K562 (cell line): ENCODE data around the gene ILKAP. TPM values are rescaled to one million over a fixed set of nuclear protein-coding genes. Genes with fewer than 3 reads are reported as not detected.

Source experiments
- ATAC-seq: fragments of 200-7000 bp; cut with Tn5 transposase; 3 replicates; pipeline ENCODE4 v1.9.1; 2020; ENCODE audit warnings: moderate library complexity
- BruUV-seq: library from RNA; stranded (reverse); fragments of 400-500 nt; replicated peaks from 2 replicates; lab custom pipeline; 2021; lab: Mats Ljungman, UMichigan
- CTCF ChIA-PET: fragments of 300-600 bp; formaldehyde crosslinking; extraction: SDS; loops from one replicate; lab custom pipeline; 2021; ENCODE audit warnings: low intra/inter-chr PET ratio; lab: Yijun Ruan, JAX
- POLR2A ChIA-PET: fragments of 300-600, 350-650 bp; sonication (Branson Sonifier 250); formaldehyde crosslinking; extraction: SDS; loops from one replicate; lab custom pipeline; 2021; ENCODE audit warnings: antibody characterized with exemption, inconsistent platforms; lab: Yijun Ruan, JAX
- DNase-seq, 4 experiments: peaks; one replicate each; pipeline versions ENCODE4 v3.0.0 to v3.0.0-alpha.2; 2011 to 2018; ENCODE audit warnings: low spot score in 3 of 4, mixed read lengths in 3 of 4; ENCODE audit errors: extremely low read depth in 1 of 4
- FAIRE-seq: peaks from 2 replicates; lab custom pipeline; 2011; peaks lifted over from hg19 to GRCh38; lab: Jason Lieb, UNC
- H2AFZ ChIP-seq: 2 replicates; pipeline ENCODE4 v1.6.0; 2011; ENCODE audit warnings: low read depth, low read length, control low read depth, inconsistent platforms
- H3K27ac ChIP-seq: fragments of 200-600 bp; 3 replicates; pipeline ENCODE4 v1.8.0; 2011; ENCODE audit warnings: low read depth, mild to moderate bottlenecking, control low read depth, inconsistent platforms, low read length, moderate library complexity, mixed read lengths; ENCODE audit errors: extremely low read depth
- H3K27me3 ChIP-seq, 2 experiments: fragments of 300-600 bp in 1 of 2; 2 replicates in 1 of 2; 3 replicates in 1 of 2; pipeline versions ENCODE4 v1.6.0 to v1.8.0; 2011; ENCODE audit warnings: inconsistent platforms in 2 of 2, low read length in 2 of 2, mild to moderate bottlenecking in 1 of 2, mixed read lengths in 1 of 2, moderate library complexity in 1 of 2; ENCODE audit not compliant: control insufficient read depth in 2 of 2, insufficient read depth in 2 of 2
- H3K36me3 ChIP-seq: fragments of 300-600 bp; 3 replicates; pipeline ENCODE4 v1.8.0; 2011; ENCODE audit warnings: mild to moderate bottlenecking, low read length, inconsistent platforms; ENCODE audit not compliant: control insufficient read depth, insufficient read depth
- H3K4me1 ChIP-seq, 2 experiments: fragments of 200-600 bp in 1 of 2; replicated peaks in 1 of 2; 2 replicates in 1 of 2; 3 replicates in 1 of 2; pipeline versions ENCODE4 v1.5.1 to v1.8.0; 2011; ENCODE audit warnings: inconsistent platforms in 2 of 2, low read length in 2 of 2, mild to moderate bottlenecking in 1 of 2, mixed read lengths in 1 of 2, moderate library complexity in 1 of 2; ENCODE audit not compliant: control insufficient read depth in 2 of 2, insufficient read depth in 2 of 2
- H3K4me2 ChIP-seq: 2 replicates; pipeline ENCODE4 v1.6.1; 2011; ENCODE audit warnings: low read length, control low read depth, inconsistent platforms, mixed read lengths; ENCODE audit not compliant: insufficient read depth
- H3K4me3 ChIP-seq: fragments of 200-600 bp; sonication (generic), shearing (Covaris generic); 2 replicates; pipeline ENCODE4 v1.5.1; 2016; ENCODE audit warnings: control low read depth, inconsistent platforms
- H3K79me2 ChIP-seq: fragments of 200-600 bp; 3 replicates; pipeline ENCODE4 v1.8.0; 2011; ENCODE audit warnings: low read length, inconsistent platforms; ENCODE audit not compliant: control insufficient read depth, insufficient read depth
- H3K9ac ChIP-seq, 2 experiments: 2 replicates each; pipeline versions ENCODE4 v1.6.0 to v1.6.1; 2011; ENCODE audit warnings: low read depth in 2 of 2, low read length in 2 of 2, control low read depth in 1 of 2, inconsistent platforms in 1 of 2, mild to moderate bottlenecking in 1 of 2, mixed read lengths in 1 of 2; ENCODE audit not compliant: insufficient read depth in 1 of 2
- H3K9me1 ChIP-seq: one replicate; pipeline ENCODE4 v1.6.0; 2011; ENCODE audit warnings: inconsistent platforms, mild to moderate bottlenecking, low read length, moderate library complexity; ENCODE audit not compliant: control insufficient read depth, insufficient read depth
- H3K9me3 ChIP-seq: replicated peaks from 2 replicates; pipeline ENCODE4 v1.5.1; 2011; ENCODE audit warnings: low read depth, low read length, inconsistent platforms; ENCODE audit not compliant: control insufficient read depth, insufficient read depth
- H4K20me1 ChIP-seq: replicated peaks from 2 replicates; pipeline ENCODE4 v1.6.1; 2011; ENCODE audit warnings: low read length, inconsistent platforms, mixed read lengths; ENCODE audit not compliant: control insufficient read depth, insufficient read depth
- C11orf30 ChIP-seq: fragments of 450-650 bp; IDR thresholded peaks from 2 replicates; pipeline ENCODE4 v1.6.1; 2016; ENCODE audit warnings: low read depth, mild to moderate bottlenecking
- HDAC3 ChIP-seq: fragments of 450-650 bp; IDR thresholded peaks from 2 replicates; pipeline ENCODE4 v1.6.1; 2018; ENCODE audit warnings: borderline replicate concordance, mild to moderate bottlenecking, moderate library complexity; ENCODE audit not compliant: partially characterized antibody
- HMG20B ChIP-seq: fragments of 250-450 bp; sonication (Bioruptor Pico); IDR thresholded peaks from 2 replicates; pipeline ENCODE4 v1.5.0; 2021; ENCODE audit warnings: mild to moderate bottlenecking
- KAT8 ChIP-seq: fragments of 450-650 bp; IDR thresholded peaks from 2 replicates; pipeline ENCODE4 v1.6.1; 2016; ENCODE audit warnings: low read depth, mild to moderate bottlenecking
- NR2C2 ChIP-seq, 2 experiments: fragments of 200-800 bp in 1 of 2; sonication (Bioruptor generic) in 1 of 2; sonication (generic) in 1 of 2; formaldehyde crosslinking in 1 of 2; IDR thresholded peaks; 2 replicates each; pipeline versions ENCODE4 v1.6.1 to v1.8.0; 2016 to 2022; ENCODE audit warnings: mild to moderate bottlenecking in 1 of 2, missing compliant biosample characterization in 1 of 2, missing genetic modification characterization in 1 of 2, missing genetic modification reagents in 1 of 2
- PRMT5 ChIP-seq: sonication (generic); formaldehyde crosslinking; IDR thresholded peaks from 2 replicates; pipeline ENCODE4 v1.5.0; 2020; ENCODE audit warnings: missing genetic modification reagents
- RBM39 ChIP-seq: fragments of 200-400 bp; formaldehyde crosslinking; optimal IDR thresholded peaks from 2 replicates; pipeline ENCODE3; 2018; ENCODE audit warnings: low read depth, low read length
- SIN3A ChIP-seq, 2 experiments: fragments of 150-350 bp in 1 of 2; IDR thresholded peaks; 2 replicates each; pipeline ENCODE4 v1.6.1; 2011 to 2016; ENCODE audit warnings: borderline replicate concordance in 2 of 2, low read depth in 2 of 2, low read length in 2 of 2, mild to moderate bottlenecking in 2 of 2, moderate library complexity in 2 of 2; ENCODE audit not compliant: control insufficient read depth in 1 of 2
- SMARCA4 ChIP-seq: fragments of 450-650 bp; IDR thresholded peaks from 2 replicates; pipeline ENCODE4 v1.6.1; 2016
- SNIP1 ChIP-seq: fragments of 450-650 bp; IDR thresholded peaks from 2 replicates; pipeline ENCODE4 v1.7.1; 2017; ENCODE audit warnings: low read depth, mild to moderate bottlenecking
- TEAD1 ChIP-seq, 2 experiments: fragments of 450-650 bp in 1 of 2; sonication (generic) in 1 of 2; formaldehyde crosslinking; IDR thresholded peaks; 2 replicates each; pipeline versions ENCODE4 v1.4.0 to v1.8.0; 2020 to 2022; ENCODE audit warnings: mild to moderate bottlenecking in 2 of 2, missing genetic modification reagents in 1 of 2
- TFE3 ChIP-seq: fragments of 450-650 bp; formaldehyde crosslinking; IDR thresholded peaks from 2 replicates; pipeline ENCODE4 v1.4.0; 2020; ENCODE audit warnings: mild to moderate bottlenecking, mixed read lengths
- ZEB2 ChIP-seq: fragments of 450-650 bp; IDR thresholded peaks from 2 replicates; pipeline ENCODE4 v1.6.1; 2016
- ZNF175 ChIP-seq: fragments of 200-800 bp; sonication (Bioruptor generic); IDR thresholded peaks from 2 replicates; pipeline ENCODE4 v1.6.1; 2016; ENCODE audit warnings: low read depth, mild to moderate bottlenecking, missing genetic modification characterization, missing compliant biosample characterization
- ZNF24 ChIP-seq: fragments of 450-650 bp; IDR thresholded peaks from 2 replicates; pipeline ENCODE4 v1.6.1; 2016
- ZNF3 ChIP-seq: fragments of 250-450 bp; sonication (Bioruptor Pico); IDR thresholded peaks from 2 replicates; pipeline ENCODE4 v1.5.0; 2021; ENCODE audit warnings: mild to moderate bottlenecking, moderate library complexity
- WGBS: fragments of 100-300 bp; shearing (Covaris generic); methylation state at CpG from one replicate; pipeline ENCODE4 v1.1.6; 2016; ENCODE audit warnings: low coverage, mixed read lengths; ENCODE audit not compliant: insufficient coverage; ENCODE audit errors: missing lambda C conversion rate; 5-methylcytosine and 5-hydroxymethylcytosine counted together
- in situ Hi-C: fragments of 300-500 bp; cut with MboI; formaldehyde crosslinking; loops from 4 replicates; pipeline ENCODE4 v1.15.0; 2018; ENCODE audit warnings: inconsistent platforms, mixed read lengths
- intact Hi-C: fragments of 100-400 bp; cut with micrococcal nuclease; formaldehyde crosslinking; loops from 2 replicates; pipeline ENCODE4 v1.14.2; 2022
- polyA plus RNA-seq, 8 experiments: library from polyadenylated mRNA; depleted of rRNA in 4 of 8; stranded (reverse) in 5 of 8; unstranded in 3 of 8; fragments of >200 nt; fragmentation: Nextera tagmentation in 2 of 8; fragmentation: Illumina TruSeq in 1 of 8; extraction: Ambion mirVana in 2 of 8; extraction: Trizol in 1 of 8; gene quantifications; 2 replicates each; pipeline versions ENCODE4 v1.2.1 to v1.2.3, GENCODE V29; 2011 to 2014; ENCODE audit warnings: inconsistent platforms in 1 of 8, missing spikeins in 1 of 8
- total RNA-seq, 7 experiments: library from RNA; depleted of rRNA in 6 of 7; stranded (reverse); fragments of >200 nt in 6 of 7; fragmentation: Illumina TruSeq in 2 of 7; extraction: Trizol in 2 of 7; gene quantifications; 2 replicates each; pipeline versions ENCODE4 v1.2.1 to v1.2.3, GENCODE V29; 2011 to 2021; ENCODE audit warnings: low replicate concordance in 1 of 7
- TF ChIP-seq, protein P1 (sequence below): sonication (generic); formaldehyde crosslinking; IDR thresholded peaks from 2 replicates; pipeline ENCODE4 v1.8.1; 2023; ENCODE audit warnings: mild to moderate bottlenecking, missing genetic modification reagents
- TF ChIP-seq, protein P2 (sequence below): fragments of 450-650 bp; IDR thresholded peaks from 2 replicates; pipeline ENCODE4 v1.6.1; 2016; ENCODE audit warnings: low read depth, mild to moderate bottlenecking, moderate library complexity

ILKAP gene
- total and polyA plus RNA-seq, 9 of the 15 experiments (the other 6 are each of a cell fraction or from before 2014, with no cell fraction given): 3.1 to 43.9 (median 20.7) TPM

GRCh38 chr2:238238766-238239542, 35.5 kb upstream of the ILKAP start:
- peak overlapping the region; percentile 74 for H3K4me3 ChIP-seq
- peaks cover 5% of the 10 kb centered on the region; the same call in 2 of the 3 replicates for H3K36me3 ChIP-seq
- TF ChIP-seq TEAD1 (CRISPR knock-in tag; IDR thresholded peaks at IDR 0.05) (peak in 1 of 2 experiments; percentile 97; a peak in 2 of 4 replicates), ZNF3 (CRISPR knock-in tag) (no peak), SMARCA4 (no peak), NR2C2 (CRISPR knock-in tag; IDR thresholded peaks at IDR 0.05) (peak; percentile 84), NR2C2 (tag; IDR thresholded peaks at IDR 0.05) (no peak), HDAC3 (no peak), SNIP1 (no peak), KAT8 (no peak), SIN3A (IDR thresholded peaks at IDR 0.05; ENCODE audit: borderline replicate concordance in 2 of 2, control insufficient read depth in 1 of 2, low read depth in 2 of 2, low read length in 2 of 2) (no peak), ZEB2 (no peak), ZNF24 (no peak), RBM39 (no peak), C11orf30 (no peak), ZNF175 (CRISPR knock-in tag) (peak; percentile 55; the same call in 1 of the 2 replicates), HMG20B (no peak), PRMT5 (CRISPR knock-in tag) (peak; percentile 92), TFE3 (CRISPR knock-in tag) (no peak)
- TF ChIP-seq, protein P1, sequence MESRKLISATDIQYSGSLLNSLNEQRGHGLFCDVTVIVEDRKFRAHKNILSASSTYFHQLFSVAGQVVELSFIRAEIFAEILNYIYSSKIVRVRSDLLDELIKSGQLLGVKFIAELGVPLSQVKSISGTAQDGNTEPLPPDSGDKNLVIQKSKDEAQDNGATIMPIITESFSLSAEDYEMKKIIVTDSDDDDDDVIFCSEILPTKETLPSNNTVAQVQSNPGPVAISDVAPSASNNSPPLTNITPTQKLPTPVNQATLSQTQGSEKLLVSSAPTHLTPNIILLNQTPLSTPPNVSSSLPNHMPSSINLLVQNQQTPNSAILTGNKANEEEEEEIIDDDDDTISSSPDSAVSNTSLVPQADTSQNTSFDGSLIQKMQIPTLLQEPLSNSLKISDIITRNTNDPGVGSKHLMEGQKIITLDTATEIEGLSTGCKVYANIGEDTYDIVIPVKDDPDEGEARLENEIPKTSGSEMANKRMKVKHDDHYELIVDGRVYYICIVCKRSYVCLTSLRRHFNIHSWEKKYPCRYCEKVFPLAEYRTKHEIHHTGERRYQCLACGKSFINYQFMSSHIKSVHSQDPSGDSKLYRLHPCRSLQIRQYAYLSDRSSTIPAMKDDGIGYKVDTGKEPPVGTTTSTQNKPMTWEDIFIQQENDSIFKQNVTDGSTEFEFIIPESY (CRISPR knock-in tag): peak; percentile 78
- TF ChIP-seq, protein P2, sequence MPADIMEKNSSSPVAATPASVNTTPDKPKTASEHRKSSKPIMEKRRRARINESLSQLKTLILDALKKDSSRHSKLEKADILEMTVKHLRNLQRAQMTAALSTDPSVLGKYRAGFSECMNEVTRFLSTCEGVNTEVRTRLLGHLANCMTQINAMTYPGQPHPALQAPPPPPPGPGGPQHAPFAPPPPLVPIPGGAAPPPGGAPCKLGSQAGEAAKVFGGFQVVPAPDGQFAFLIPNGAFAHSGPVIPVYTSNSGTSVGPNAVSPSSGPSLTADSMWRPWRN: no peak

More at GRCh38 chr2:238238766-238239542, 35.5 kb upstream of the ILKAP start:
- FAIRE-seq: no peak
- ChIA-PET POLR2A (interaction anchor here (1.7 kb wide), 1 partner anchor 10 kb away, joined by 5 read pairs; no protein-coding TSS in a partner anchor), CTCF (no interaction called here)
- H3K4me1 ChIP-seq: peaks cover 26 to 57% of the 10 kb centered on the region in 2 experiments
- peak overlapping the region; percentile 68; the same call in 1 of the 2 replicates for H2AFZ ChIP-seq
- H3K4me2 ChIP-seq: peak overlapping the region; percentile 76
- intact Hi-C loops: loop anchor here (5.0 kb wide), 1 partner anchor 72 kb away; no protein-coding TSS in a partner anchor
- in situ Hi-C loops: no loop called here
- H3K9me1 ChIP-seq: no peaks in the 10 kb centered on the region
- ATAC-seq: peak; percentile 25
- H3K27ac ChIP-seq: peak overlapping the region; percentile 64; the same call in 1 of the 3 replicates
- H3K27me3 ChIP-seq: no peaks in the 10 kb centered on the region
- peak overlapping the region; percentile 66 to 97 for H3K9ac ChIP-seq
- H4K20me1 ChIP-seq: no peaks in the 10 kb centered on the region
- H3K9me3 ChIP-seq: no peaks in the 10 kb centered on the region
- WGBS: 8% methylated on average over 13 of the region's 75 CpGs
- H3K79me2 ChIP-seq: peaks cover 23% of the 10 kb centered on the region
- peak; percentile 54 to 70 (median 60) for DNase-seq
- BruUV-seq: no TSS peak
